HepG2 (cell line): ENCODE measurements around the gene GNAI2. TPM values are rescaled to one million over a fixed set of nuclear protein-coding genes. Genes with fewer than 3 reads are reported as not detected.

ENCODE experiments used
- AHR ChIP-seq: IDR thresholded peaks from 2 replicates; pipeline ENCODE4 v1.6.1; 2018; ENCODE audit warnings: missing genetic modification reagents, missing compliant biosample characterization
- ARNT ChIP-seq: fragments of 450-650 bp; IDR thresholded peaks from 2 replicates; pipeline ENCODE4 v1.6.1; 2017
- ATF1 ChIP-seq: IDR thresholded peaks from 2 replicates; pipeline ENCODE4 v1.6.1; 2016; ENCODE audit warnings: mild to moderate bottlenecking, control low read depth
- DNMT3B ChIP-seq: conservative IDR thresholded peaks from 2 replicates; pipeline ENCODE4 v1.6.1; 2016; ENCODE audit warnings: missing biosample characterization, control low read depth
- FOSL1 ChIP-seq: sonication (generic); formaldehyde crosslinking; IDR thresholded peaks from 2 replicates; pipeline ENCODE4 v1.9.0; 2021; ENCODE audit warnings: missing genetic modification reagents, borderline replicate concordance
- HBP1 ChIP-seq: IDR thresholded peaks from 2 replicates; pipeline ENCODE4 v1.6.1; 2016; ENCODE audit warnings: low read depth, control low read depth
- IKZF1 ChIP-seq: fragments of 450-650 bp; IDR thresholded peaks from 2 replicates; pipeline ENCODE4 v1.7.1; 2016
- KLF11 ChIP-seq: IDR thresholded peaks from 2 replicates; pipeline ENCODE4 v1.6.1; 2016; ENCODE audit warnings: missing compliant biosample characterization
- NFATC3 ChIP-seq: sonication (generic); formaldehyde crosslinking; IDR thresholded peaks from 2 replicates; pipeline ENCODE4 v1.5.1; 2020; ENCODE audit warnings: mild to moderate bottlenecking, missing genetic modification reagents
- NFE2 ChIP-seq: sonication (generic); formaldehyde crosslinking; IDR thresholded peaks from 2 replicates; pipeline ENCODE4 v1.4.0; 2020; ENCODE audit warnings: missing genetic modification reagents
- POGK ChIP-seq: sonication (generic); formaldehyde crosslinking; conservative IDR thresholded peaks from 2 replicates; pipeline ENCODE4 v1.8.0; 2022; ENCODE audit warnings: mild to moderate bottlenecking, moderate library complexity, missing genetic modification reagents
- THYN1 ChIP-seq: sonication (generic); formaldehyde crosslinking; IDR thresholded peaks from 2 replicates; pipeline ENCODE4 v1.8.1; 2023; ENCODE audit warnings: low read depth, mild to moderate bottlenecking, moderate library complexity, missing genetic modification reagents, borderline replicate concordance
- YEATS2 ChIP-seq: sonication (generic); formaldehyde crosslinking; IDR thresholded peaks from 2 replicates; pipeline ENCODE4 v1.4.0; 2020; ENCODE audit warnings: missing genetic modification reagents, borderline replicate concordance
- ZFP62 ChIP-seq: sonication (generic); formaldehyde crosslinking; IDR thresholded peaks from 2 replicates; pipeline ENCODE4 v1.4.0; 2020; ENCODE audit warnings: missing genetic modification reagents
- ZNF407 ChIP-seq: sonication (generic); formaldehyde crosslinking; IDR thresholded peaks from one replicate; pipeline ENCODE4 v1.5.1; 2020; ENCODE audit warnings: mild to moderate bottlenecking, missing genetic modification reagents; ENCODE audit errors: not compliant biosample characterization
- ZNF629 ChIP-seq: sonication (generic); formaldehyde crosslinking; conservative IDR thresholded peaks from 2 replicates; pipeline ENCODE4 v1.5.0; 2020; ENCODE audit warnings: missing genetic modification reagents
- ZSCAN29 ChIP-seq: sonication (generic); formaldehyde crosslinking; conservative IDR thresholded peaks from 2 replicates; pipeline ENCODE4 v1.4.0; 2020; ENCODE audit warnings: mild to moderate bottlenecking, missing genetic modification reagents
- polyA plus RNA-seq, 8 experiments: library from polyadenylated mRNA; depleted of rRNA in 3 of 8; stranded (reverse) in 7 of 8; unstranded in 1 of 8; fragments of >200 nt; fragmentation: Illumina TruSeq in 4 of 8; extraction: Trizol in 4 of 8; gene quantifications; 2 replicates each; pipeline versions ENCODE4 v1.2.1 to v1.2.3, GENCODE V29; 2011 to 2016; ENCODE audit warnings: low read depth in 4 of 8, missing spikeins in 1 of 8, mixed read lengths in 1 of 8; ENCODE audit not compliant: insufficient read depth in 1 of 8
- total RNA-seq, 5 experiments: library from RNA; depleted of rRNA; stranded (reverse); fragments of >200 nt; fragmentation: Illumina TruSeq; extraction: Trizol; gene quantifications; 2 replicates each; pipeline ENCODE4 v1.2.3, GENCODE V29; 2016; ENCODE audit warnings: low read depth in 1 of 5

The GNAI2 gene
- total and polyA plus RNA-seq, 2 of the 13 experiments (the other 11 are each of a cell fraction or from before 2014, with no cell fraction given), result 51.1 to 66.2 TPM

DNA sequence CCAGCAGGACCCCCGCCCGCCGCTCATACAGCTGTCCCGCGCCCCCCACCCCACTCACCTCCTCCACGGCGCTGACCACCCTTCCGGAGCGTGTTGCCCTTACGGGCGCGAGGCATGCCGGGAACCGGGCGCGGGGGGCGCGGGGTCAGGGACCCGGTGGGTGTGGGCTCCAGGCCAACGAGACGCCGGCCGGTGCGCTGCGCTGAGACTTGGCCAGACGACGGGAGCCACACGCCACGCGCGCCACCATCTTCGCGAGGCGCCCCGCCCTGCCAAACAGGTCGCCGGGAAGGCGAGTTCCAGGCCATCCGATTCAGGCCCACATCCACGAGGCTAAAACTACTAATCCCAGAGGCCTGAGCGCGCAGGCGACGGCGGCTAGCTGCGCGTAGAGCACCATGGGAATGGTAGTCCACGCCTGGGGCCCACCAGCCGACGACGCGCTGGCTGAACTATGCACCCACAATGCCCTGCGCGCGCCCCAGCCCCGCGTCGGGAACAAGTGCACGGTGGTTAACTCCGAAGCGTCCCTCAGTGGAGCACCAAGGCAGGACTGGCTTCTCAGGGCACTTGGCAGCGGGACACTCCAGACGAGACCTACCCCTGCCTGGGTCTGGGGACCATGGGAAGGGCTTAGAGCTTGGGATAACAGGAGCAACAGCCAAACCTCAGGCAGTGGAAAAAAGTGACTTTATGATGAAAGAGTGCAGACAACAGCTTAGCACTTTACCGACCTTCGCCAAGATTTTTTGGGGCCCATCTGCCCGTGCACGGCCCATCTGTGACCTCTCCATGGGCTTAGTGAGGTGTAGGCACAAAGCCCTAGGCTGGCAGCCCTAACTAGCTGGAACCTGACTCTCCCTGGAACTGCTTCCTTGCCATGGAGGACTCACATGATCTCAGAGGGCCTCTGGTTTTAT lies 56.4 kb downstream of the GNAI2 start, which contains the start of gene IFRD2 (continued):
- no peak for TF ChIP-seq ZNF407 (CRISPR knock-in tag)
- no peak for TF ChIP-seq ARNT
- TF ChIP-seq YEATS2 (CRISPR knock-in tag), result peak; percentile 83; the same call in 1 of the 2 replicates
- TF ChIP-seq AHR, result no peak
- no peak for TF ChIP-seq FOSL1
- no peak for TF ChIP-seq NFE2
- TF ChIP-seq POGK (CRISPR knock-in tag), result 0 out of 2 replicates have a peak, but pooled peaks have one; percentile 68
- peak; percentile 99 for TF ChIP-seq ZFP62
- TF ChIP-seq NFATC3 (CRISPR knock-in tag), result no peak
- no peak for TF ChIP-seq THYN1 (CRISPR knock-in tag)
- TF ChIP-seq KLF11 (CRISPR knock-in tag), result no peak
- no peak for TF ChIP-seq DNMT3B
- 0 out of 2 replicates have a peak, but pooled peaks have one; percentile 61 for TF ChIP-seq HBP1
- TF ChIP-seq IKZF1, result no peak
- TF ChIP-seq ZSCAN29 (CRISPR knock-in tag), result no peak; the same call in 1 of the 2 replicates
- TF ChIP-seq ATF1 (CRISPR knock-in tag), result peak; percentile 90
- TF ChIP-seq ZNF629 (CRISPR knock-in tag), result no peak
